ENCODE results near the gene GREB1L.

The GREB1L gene

DNA sequence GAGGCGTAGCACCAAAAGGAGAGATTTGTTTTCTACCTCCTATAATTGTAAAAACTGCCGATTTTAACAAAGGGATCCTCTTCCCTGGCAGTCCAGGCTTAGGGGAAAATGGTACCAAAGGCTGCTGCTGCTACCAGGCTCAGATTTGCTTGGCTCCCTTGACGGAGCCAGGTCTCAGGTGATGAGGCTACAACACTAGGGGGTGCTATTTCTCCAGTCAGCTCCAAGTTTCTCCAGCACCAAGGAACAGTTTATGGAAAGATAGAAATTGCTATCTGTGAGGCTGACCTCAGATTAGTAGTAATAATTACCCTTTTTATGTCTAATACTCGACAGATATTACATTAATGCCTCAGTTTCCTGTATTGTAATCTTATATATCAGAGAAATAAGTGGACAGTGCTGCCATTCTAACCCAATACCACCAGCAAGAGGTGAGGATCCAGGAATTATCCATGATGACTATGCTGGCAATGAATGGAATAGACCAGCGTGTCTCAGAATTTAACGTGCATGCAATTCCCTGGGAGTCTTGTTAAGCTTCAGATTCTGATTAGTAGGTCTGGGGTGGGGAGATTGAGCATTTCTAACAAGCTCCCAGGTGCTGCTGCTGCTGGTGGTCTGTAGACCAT lies 247.2 kb downstream of the GREB1L start:
- no peak for DNase-seq (ENCODE audit: low read depth)

DNA sequence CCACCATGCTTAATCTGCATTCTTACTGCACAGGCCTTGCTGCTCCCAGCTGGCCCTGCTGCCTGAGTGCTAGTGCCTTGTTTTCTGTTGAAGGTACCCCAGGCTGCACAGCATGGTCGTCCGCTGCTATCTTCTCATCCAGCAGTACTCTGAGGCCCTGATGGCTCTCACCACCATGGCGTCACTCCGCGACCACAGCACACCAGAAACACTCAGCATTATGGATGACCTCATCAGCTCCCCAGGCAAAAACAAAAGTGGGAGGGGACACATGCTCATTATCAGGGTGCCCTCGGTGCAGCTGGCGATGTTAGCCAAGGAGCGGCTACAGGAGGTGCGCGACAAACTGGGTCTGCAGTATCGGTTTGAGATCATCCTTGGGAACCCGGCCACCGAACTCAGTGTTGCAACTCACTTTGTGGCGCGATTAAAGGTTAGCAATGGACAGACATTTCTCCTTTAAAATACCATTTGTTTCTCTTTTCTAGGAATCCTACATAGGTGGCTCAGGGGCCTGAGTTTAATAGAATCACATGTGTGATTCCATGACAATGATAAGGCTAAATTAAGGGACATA lies 248.0 kb downstream of the GREB1L start:
- DNase-seq (ENCODE audit: low read depth) = no peak

DNA sequence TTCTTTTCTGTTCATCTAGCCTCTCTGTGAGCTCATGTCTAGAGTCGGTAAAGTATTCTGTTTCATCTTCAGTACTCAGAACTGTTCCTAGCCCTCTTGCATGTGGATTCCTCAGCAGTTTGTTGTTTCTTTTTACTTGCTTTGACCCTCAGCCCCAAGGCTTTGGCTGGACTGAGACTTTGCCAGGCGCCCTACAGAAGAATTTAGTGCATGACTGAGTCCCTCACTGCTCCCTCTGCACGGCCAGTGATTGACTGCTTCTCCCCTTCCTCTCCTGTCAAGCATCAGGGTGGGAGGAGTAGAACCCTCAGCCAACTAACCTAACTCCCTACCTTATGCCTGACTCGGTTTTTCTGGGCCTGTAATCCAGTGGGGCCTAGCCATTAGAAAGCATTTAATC lies 248.7 kb downstream of the GREB1L start:
- DNase-seq (ENCODE audit: low read depth) = no peak

- no peak for DNase-seq (ENCODE audit: low read depth)
Observed at GRCh38 chr18:21496277-21496835, 254.3 kb downstream of the GREB1L start.

DNA sequence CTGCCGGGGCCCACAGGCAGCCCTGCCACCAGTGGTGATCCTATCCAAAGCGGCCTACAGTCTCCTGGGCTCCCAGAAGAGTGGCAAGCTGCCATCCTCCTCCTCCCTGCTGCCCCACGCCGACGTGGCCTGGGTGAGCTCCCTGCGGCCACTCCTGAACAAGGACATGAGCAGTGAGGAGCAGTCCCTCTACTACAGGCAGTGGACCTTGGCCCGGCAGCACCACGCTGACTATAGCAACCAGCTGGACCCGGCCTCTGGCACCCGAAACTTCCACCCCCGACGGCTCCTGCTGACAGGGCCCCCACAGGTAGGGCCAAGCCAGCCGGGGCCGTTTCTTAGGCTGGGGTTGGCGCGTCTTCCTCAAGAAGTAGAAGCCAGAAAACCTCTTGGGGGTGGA lies 258.0 kb downstream of the GREB1L start:
- DNase-seq (ENCODE audit: low read depth) = no peak

DNA sequence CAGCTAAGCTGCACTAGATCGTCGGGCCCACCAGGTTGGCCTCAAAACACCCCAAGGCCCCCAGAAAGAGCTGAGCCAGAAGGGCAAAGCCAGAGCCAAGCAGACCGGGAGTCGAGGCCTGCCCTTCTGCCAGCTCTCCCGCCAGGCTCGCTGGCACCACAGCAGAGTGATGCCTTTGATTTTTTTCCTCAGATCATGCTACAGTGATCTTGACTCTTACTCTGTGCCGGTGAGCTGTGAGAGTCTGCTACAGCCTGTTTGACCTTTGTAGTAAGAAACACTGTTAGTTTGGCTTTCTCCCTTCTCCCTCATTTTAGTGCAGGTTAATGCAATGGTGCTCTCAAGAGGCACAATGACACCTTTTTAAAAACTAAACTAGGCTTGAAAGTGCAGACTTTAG lies 260.6 kb downstream of the GREB1L start:
- no peak for DNase-seq (ENCODE audit: low read depth)

GRCh38 chr18:21507913-21508701 lies 266.1 kb downstream of the GREB1L start:
- DNase-seq (ENCODE audit: low read depth) = no peak

DNA sequence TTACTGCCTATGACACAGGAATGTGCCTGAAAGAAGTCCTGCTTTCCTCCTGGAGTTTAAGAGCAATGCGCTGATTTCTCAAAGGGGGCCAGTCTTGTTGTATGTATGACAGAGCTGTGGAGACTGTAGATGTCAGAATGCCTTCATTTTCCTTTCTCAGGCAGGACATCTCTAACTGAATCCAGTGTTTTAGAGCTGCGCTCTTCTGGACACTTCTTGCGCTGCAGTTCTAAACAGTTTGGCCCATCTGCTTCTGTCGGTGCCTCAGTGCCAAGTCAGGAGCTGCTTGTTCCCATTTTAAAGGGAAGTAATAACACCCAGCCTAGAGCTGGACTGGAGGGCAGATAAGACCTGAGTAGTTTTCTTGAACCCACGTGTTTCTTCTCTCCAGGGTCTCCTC lies 267.0 kb downstream of the GREB1L start:
- DNase-seq (ENCODE audit: low read depth) = no peak

DNA sequence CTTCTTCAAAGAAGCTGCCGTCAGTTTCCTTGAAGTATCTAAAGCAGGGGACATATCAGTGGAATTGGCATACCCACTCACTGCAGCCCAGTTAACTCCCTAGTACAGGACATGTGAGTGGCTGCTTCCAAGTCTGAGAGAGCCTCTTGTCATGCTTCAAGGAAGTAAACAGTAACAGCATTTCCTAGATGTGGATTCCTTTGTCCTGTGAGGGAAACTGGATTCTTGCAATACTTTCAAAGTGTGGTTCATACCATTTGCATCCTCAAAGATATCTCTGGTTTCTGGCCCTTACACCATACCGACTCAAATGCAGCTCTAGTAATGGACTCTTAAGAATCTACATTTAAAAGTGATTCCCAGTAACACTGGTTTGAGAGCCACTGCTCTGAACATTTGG lies 271.3 kb downstream of the GREB1L start:
- DNase-seq (ENCODE audit: low read depth) = no peak

- DNase-seq (ENCODE audit: low read depth) = no peak
Observed at GRCh38 chr18:21513741-21514140, 271.7 kb downstream of the GREB1L start.

- DNase-seq (ENCODE audit: low read depth) = no peak
Observed at GRCh38 chr18:21522530-21522929, 280.5 kb downstream of the GREB1L start.

DNA sequence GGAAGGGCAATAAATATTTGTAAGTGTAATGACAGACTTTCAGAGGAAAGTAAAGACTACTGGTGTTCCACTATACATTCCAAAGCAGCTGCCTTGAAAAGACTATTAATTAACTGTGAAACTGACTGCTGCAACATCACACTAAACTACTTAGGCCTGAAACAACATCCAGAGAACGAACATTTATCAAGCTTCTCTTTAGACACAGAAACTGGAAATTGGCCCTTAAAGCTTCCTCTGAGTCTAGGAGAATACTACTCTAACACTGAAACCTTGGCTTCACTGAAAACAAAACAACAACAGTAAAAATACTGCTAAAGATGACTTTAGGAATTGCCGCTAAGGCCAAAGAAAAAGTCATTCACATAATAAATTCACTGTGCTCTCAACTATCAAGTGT lies 283.9 kb downstream of the GREB1L start:
- no peak for DNase-seq (ENCODE audit: low read depth)

DNA sequence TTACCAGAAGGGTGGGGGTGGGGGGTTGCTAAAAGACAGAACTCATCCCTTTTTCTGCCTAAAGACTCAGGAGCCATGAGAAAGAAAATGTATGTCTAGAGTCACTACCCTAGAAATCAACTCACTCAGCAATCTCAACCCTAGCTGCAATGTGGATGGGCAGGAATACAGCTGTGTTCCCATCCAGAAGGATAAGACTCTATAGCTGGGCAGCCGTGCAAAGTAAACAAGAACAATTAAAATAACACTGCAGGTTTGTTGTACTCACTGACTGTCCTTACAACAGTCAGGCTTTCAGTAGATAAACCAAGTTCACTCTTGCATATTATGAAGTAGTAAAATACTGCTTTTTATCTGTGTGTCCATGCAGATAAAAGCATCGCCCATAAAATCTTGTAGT lies 284.4 kb downstream of the GREB1L start:
- DNase-seq (ENCODE audit: low read depth) = no peak

GRCh38 chr18:21534327-21534726 lies 292.3 kb downstream of the GREB1L start:
- DNase-seq (ENCODE audit: low read depth) = no peak

GRCh38 chr18:21538230-21538629 lies 296.2 kb downstream of the GREB1L start:
- DNase-seq (ENCODE audit: low read depth) = no peak

GRCh38 chr18:21546423-21546822 lies 304.4 kb downstream of the GREB1L start:
- DNase-seq (ENCODE audit: low read depth) = no peak

DNA sequence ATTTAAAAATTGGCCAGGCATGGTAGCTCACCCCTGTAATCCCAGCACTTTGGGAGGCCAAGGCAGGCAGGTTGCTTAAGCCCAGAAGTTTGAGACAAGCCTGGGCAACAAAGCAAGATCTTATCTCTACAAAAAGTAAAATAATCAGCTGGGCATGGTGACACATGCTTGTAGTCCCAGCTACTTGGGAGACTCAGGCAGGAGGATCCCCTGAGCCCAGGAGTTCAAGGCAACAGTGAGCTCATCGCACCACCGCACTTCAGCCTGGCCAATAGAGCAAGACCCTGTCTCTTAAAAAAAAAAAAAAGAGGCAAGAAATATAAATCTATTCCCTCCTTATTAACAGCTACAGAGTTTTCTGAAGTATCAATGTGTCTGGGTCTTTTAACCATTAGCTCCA lies 306.6 kb downstream of the GREB1L start:
- DNase-seq (ENCODE audit: low read depth) = no peak

DNA sequence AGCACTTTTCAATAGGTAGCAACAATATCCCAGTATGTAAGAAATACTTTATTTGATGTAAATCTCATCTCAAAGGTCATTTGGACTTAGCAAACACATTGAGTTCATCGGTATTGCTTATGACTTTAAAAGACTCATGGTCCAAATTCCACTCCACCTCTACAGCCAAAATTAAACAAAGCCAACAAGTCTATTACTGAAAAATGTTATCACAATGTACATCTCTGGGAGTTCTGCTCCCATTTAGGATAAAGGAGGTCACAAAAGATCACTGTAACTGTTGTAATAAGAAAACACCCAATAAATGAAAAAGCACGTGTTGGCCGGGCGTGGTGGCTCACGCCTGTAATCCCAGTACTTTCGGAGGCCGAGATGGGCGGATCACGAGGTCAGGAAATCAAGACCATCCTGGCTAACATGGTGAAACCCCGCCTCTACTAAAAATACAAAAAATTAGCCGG lies 308.5 kb downstream of the GREB1L start:
- DNase-seq (ENCODE audit: low read depth) = no peak

DNA sequence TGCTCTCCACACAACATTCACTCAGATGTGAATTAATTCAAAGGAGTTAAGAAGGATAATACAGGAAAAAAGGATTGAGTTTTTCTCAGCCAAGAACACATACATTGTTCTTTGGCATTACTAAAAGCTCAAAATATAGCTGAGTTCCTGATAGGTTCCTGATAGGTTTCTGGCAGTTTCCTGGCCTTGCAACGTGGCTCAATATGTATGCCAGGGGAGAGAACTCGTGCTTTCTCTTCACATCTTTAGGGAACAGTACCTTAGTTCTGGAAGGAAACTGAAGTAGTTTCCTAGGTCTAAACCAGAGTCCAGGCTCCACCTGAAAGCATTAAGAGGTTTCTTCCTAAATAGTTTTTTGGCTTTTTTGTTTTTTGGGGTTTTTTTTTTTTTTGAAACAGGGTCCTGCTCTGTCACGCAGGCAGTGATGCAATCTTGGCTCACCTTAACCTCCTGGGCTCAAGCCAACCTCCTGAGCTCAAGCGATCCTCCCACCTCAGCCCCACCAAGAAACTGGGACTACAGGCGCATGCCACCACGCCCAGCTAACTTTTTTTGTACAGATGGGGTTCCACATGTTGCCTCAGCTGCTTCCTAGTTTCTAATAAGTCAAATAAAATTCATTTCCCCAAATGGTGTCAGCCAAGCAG lies 315.7 kb downstream of the GREB1L start:
- DNase-seq (ENCODE audit: low read depth) = no peak

- DNase-seq (ENCODE audit: low read depth) = no peak
Observed at GRCh38 chr18:21559195-21559594, 317.2 kb downstream of the GREB1L start.

DNA sequence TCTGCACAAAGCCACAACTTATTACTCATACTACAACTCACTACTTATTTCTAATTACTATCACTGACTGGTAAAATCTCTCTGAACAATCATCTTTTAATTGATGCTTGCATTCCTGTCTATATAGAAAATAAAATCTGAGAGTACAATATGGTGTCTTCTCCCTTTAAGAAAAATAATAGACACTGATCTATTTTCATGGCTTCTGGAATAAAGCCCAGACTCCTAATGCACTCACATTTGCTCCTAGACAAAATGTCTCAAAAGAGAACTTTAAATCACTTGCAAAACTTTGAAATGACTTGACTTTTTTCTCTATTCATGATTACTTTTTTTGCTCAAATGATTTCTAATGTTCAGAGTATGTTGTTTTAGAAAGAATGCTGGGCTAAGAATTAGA lies 329.7 kb downstream of the GREB1L start:
- no peak for DNase-seq (ENCODE audit: low read depth)

Measured in stimulated activated CD8-positive, alpha-beta memory T cell treated with anti-CD3 and anti-CD28 coated beads, Interleukin-12 subunit alpha, Interleukin-12 subunit beta, amount 100 ng/mL, for 1 hour (primary cell).